Neural crest cell (in vitro differentiated cells): ENCODE results near the gene WDR33. TPM values are rescaled to one million over a fixed set of nuclear protein-coding genes. Genes with fewer than 3 reads are reported as not detected.

Source experiments
- DNase-seq: peaks from one replicate; pipeline ENCODE4 v3.0.0; 2021; ENCODE audit warnings: low read depth, mixed read lengths, low spot score
- H3K27ac Mint-ChIP-seq: one replicate; pipeline ENCODE4 v1.8.0; 2021; ENCODE audit warnings: mild to moderate bottlenecking, mixed read lengths; ENCODE audit not compliant: unreplicated experiment
- H3K27me3 Mint-ChIP-seq: 2 replicates; pipeline ENCODE4 v1.8.0; 2021; ENCODE audit warnings: low read depth, mild to moderate bottlenecking, mixed read lengths
- H3K36me3 Mint-ChIP-seq: 2 replicates; pipeline ENCODE4 v1.8.0; 2021; ENCODE audit warnings: low read depth, mild to moderate bottlenecking, mixed read lengths
- H3K4me1 Mint-ChIP-seq: 2 replicates; pipeline ENCODE4 v1.8.0; 2021; ENCODE audit warnings: mixed read lengths
- H3K4me3 Mint-ChIP-seq: one replicate; pipeline ENCODE4 v1.8.0; 2021; ENCODE audit warnings: mild to moderate bottlenecking, mixed read lengths
- H3K9me3 Mint-ChIP-seq: 2 replicates; pipeline ENCODE4 v1.8.0; 2021; ENCODE audit warnings: mixed read lengths
- total RNA-seq: library from RNA; stranded (reverse); gene quantifications from 2 replicates; pipeline ENCODE4 v1.2.1, GENCODE V29; 2021
- TF ChIP-seq, protein P1 (sequence below): fragments of 200-600 bp; sonication (generic); conservative IDR thresholded peaks from 2 replicates; pipeline ENCODE4 v1.5.0; 2021; ENCODE audit warnings: antibody characterized with exemption, mild to moderate bottlenecking

The WDR33 gene
- total RNA-seq, 1 donor from 2014 or later = 72.4 TPM

DNA sequence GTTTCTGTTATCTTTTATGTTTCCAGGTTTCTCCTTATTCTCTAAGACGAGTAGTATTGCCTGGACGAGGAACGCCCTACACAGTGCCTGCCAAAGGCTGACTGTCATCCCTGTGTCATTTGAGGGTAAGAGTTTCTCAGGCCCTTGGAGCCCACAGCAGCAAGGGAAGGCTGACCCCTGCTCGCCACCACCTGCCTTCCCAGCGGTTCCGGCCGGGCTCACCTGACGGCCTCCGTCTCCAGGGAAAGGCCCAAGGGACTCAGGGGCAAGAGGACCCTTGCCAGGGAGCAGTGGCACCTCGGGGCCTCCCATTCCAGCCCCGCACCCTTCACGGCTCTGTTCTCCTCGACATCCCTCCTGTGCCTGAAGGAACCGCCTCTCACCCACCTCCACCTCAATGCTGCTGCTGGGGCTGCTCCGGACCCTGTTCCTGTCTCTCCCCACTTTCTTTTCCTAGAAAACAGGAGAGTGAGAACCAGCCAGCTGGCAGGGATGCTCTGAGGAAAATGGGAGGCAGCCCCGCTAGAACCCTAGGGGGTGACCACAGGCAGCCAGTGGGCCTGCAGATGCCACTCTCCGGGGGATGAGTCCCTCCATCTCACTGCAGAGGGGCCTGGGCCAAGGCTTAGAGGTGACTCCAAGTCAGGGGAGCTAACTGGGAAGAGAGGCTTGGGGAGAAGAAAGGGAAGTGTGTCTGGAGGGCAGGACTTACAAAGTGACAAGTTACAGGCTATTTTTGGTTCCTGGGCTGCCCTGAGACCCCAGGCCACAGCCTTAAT lies 137.5 kb downstream of the WDR33 start:
- Mint-ChIP-seq H3K4me3 (peak overlapping the region; percentile 84), H3K27me3 (peaks cover 75% of the 10 kb centered on the region), H3K9me3 (no peaks in the 10 kb centered on the region), H3K4me1 (peaks cover 11% of the 10 kb centered on the region), H3K36me3 (no peaks in the 10 kb centered on the region), H3K27ac (no peak overlapping the region)
- no peak for DNase-seq
- TF ChIP-seq, protein P1, sequence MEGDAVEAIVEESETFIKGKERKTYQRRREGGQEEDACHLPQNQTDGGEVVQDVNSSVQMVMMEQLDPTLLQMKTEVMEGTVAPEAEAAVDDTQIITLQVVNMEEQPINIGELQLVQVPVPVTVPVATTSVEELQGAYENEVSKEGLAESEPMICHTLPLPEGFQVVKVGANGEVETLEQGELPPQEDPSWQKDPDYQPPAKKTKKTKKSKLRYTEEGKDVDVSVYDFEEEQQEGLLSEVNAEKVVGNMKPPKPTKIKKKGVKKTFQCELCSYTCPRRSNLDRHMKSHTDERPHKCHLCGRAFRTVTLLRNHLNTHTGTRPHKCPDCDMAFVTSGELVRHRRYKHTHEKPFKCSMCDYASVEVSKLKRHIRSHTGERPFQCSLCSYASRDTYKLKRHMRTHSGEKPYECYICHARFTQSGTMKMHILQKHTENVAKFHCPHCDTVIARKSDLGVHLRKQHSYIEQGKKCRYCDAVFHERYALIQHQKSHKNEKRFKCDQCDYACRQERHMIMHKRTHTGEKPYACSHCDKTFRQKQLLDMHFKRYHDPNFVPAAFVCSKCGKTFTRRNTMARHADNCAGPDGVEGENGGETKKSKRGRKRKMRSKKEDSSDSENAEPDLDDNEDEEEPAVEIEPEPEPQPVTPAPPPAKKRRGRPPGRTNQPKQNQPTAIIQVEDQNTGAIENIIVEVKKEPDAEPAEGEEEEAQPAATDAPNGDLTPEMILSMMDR = no peak

DNA sequence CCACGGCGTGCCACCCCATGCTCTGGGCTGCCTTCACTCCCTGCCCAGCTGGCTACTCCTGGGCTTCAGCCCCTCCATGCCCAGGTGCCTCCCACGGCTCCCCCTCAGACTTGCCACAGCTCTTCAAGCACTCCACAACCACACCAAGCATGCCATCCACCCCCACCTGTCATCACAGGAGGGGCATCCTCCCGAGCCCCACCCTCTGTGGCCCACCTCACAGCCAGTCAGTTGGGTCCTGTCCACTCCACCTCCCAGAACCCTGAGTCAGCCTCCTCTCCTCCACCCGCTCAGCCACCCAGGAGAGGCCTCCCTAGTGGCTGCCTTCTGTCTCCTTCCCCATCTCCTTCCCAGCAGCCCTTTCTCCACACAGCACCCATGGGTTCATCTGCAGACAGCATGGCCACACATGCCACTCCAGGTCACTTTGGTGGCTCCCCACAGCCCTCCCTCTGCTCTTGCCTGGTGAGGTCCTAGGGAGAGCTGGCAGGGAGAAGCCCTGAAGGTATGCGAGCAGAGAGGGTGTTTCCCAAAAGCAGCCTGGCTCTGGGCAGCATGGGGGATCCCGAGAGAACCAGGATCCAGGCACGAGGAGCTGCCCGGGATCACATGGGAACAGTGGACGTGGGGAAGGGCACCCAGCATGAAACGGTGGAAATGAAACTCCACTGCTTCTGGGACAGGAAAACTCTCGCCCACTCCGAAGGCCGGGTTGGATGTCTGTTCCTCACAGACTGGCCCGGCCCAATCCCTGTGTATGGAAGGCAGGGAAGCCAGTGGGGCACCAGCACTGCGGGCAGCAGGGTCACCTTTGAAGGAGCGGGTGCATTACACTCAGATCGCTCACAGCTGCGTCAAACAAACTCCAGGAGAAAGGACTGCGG lies 138.4 kb downstream of the WDR33 start:
- Mint-ChIP-seq H3K9me3 (no peaks in the 10 kb centered on the region), H3K4me3 (peak overlapping the region; percentile 54), H3K36me3 (no peaks in the 10 kb centered on the region), H3K27ac (no peak overlapping the region), H3K4me1 (peaks cover 11% of the 10 kb centered on the region), H3K27me3 (peaks cover 67% of the 10 kb centered on the region)
- no peak for DNase-seq
- TF ChIP-seq, protein P1 = no peak

DNA sequence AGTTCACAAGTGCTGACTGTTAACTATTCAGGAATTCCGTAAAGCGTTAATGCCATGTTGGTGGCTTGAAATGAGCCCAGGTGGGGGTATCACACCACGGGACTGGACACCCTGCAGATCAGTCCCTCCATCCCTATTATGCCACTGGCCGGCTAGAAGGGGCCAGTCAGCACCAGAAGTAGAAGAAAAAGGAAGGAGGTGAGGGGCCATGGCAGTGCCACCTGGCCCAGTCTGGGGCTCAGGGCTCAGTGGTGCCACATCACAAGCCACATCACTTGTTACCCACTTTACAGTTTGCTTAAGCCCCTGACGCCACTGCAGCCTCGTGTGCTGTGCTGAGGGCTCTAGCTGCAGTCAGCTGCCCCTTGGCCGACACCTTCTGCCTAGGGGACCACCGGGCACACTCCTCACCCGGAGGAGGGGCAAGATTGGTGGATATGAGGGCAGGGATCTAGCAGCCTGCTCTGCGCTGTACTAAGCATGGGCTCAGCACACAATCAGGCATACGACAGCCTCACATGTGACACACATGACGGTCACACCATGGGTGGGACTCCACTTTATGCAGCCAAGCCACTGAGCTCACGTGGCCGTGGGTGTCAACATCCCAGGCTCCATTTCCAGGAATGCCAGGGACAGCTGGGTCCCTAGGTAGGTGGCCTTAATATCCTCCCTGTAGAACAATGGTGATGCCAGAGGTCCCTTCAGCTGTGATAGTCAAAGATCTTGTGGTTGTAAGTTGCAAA lies 139.2 kb downstream of the WDR33 start:
- Mint-ChIP-seq H3K9me3 (no peaks in the 10 kb centered on the region), H3K4me1 (peaks cover 11% of the 10 kb centered on the region), H3K36me3 (no peaks in the 10 kb centered on the region), H3K27me3 (peaks cover 66% of the 10 kb centered on the region), H3K4me3 (no peak overlapping the region), H3K27ac (no peak overlapping the region)
- TF ChIP-seq, protein P1 = no peak
- DNase-seq = no peak

DNA sequence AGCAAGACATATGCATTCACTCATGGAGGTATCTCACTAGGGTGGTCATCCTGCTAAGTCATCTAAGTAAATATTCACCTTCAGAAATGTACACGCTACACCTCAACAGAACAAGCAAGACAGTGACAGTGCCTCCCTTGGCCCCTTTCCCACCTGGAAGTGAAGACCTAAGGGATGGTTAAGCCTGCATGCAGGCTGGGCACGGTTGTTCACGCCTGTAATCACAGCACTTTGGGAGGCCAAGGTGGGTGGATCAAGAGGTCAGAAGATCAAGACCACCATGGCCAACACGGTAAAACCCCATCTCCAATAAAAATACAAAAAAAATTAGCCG lies 140.0 kb downstream of the WDR33 start:
- Mint-ChIP-seq H3K27ac (no peak overlapping the region), H3K27me3 (peaks cover 66% of the 10 kb centered on the region), H3K4me3 (no peak overlapping the region), H3K36me3 (no peaks in the 10 kb centered on the region), H3K4me1 (peaks cover 9% of the 10 kb centered on the region), H3K9me3 (no peaks in the 10 kb centered on the region)
- TF ChIP-seq, protein P1 = no peak
- DNase-seq = no peak
